A549 (cell line): ENCODE data around the gene CTNNA3. TPM values are rescaled to one million over a fixed set of nuclear protein-coding genes. Genes with fewer than 3 reads are reported as not detected.

Experiments
- ATAC-seq, 2 experiments: fragments of 200-7000 bp in 1 of 2; fragments of >200 bp in 1 of 2; cut with Nextera tagmentation in 1 of 2; cut with Tn5 transposase in 1 of 2; 3 replicates each; pipeline versions ENCODE4 v1.8.0 to v1.9.1; 2018 to 2020; ENCODE audit warnings: mild to moderate bottlenecking in 1 of 2, moderate library complexity in 1 of 2
- CTCF ChIA-PET: fragments of 300-600 bp; sonication (Branson Sonifier 250); formaldehyde crosslinking; extraction: SDS; loops from one replicate; lab custom pipeline; 2021; ENCODE audit warnings: antibody characterized with exemption, inconsistent platforms; lab: Yijun Ruan, JAX
- POLR2A ChIA-PET: fragments of 350-600 bp; formaldehyde crosslinking; extraction: SDS; loops from one replicate; lab custom pipeline; 2021; ENCODE audit warnings: antibody characterized with exemption, inconsistent platforms; lab: Yijun Ruan, JAX
- DNase-seq, 2 experiments: peaks; one replicate each; pipeline versions ENCODE4 v3.0.0 to v3.0.0-alpha.2; 2011 to 2016; ENCODE audit warnings: low read depth in 1 of 2, low spot score in 1 of 2
- FAIRE-seq: peaks from 2 replicates; lab custom pipeline; 2011; peaks lifted over from hg19 to GRCh38; lab: Jason Lieb, UNC
- H3K27ac ChIP-seq, 2 experiments: fragments of >200 bp; sonication (Bioruptor Twin); formaldehyde crosslinking; 3 replicates each; pipeline ENCODE4 v1.5.1; 2016 to 2017
- H3K4me1 ChIP-seq: fragments of >200 bp; sonication (Bioruptor Twin); formaldehyde crosslinking; 3 replicates; pipeline ENCODE4 v1.6.1; 2016
- H3K4me2 ChIP-seq: fragments of >200 bp; sonication (Bioruptor Twin); formaldehyde crosslinking; 3 replicates; pipeline ENCODE4 v1.6.1; 2016
- H3K4me3 ChIP-seq: fragments of >200 bp; sonication (Bioruptor Twin); formaldehyde crosslinking; 3 replicates; pipeline ENCODE4 v1.5.1; 2016
- H3K9me3 ChIP-seq: fragments of >200 bp; sonication (Bioruptor Twin); formaldehyde crosslinking; 3 replicates; pipeline ENCODE4 v1.6.1; 2016
- BHLHE40 ChIP-seq: IDR thresholded peaks from 2 replicates; pipeline ENCODE4 v1.6.1; 2012; ENCODE audit warnings: low read depth, low read length, inconsistent platforms
- CBX2 ChIP-seq: fragments of 200-600 bp; sonication (generic); IDR thresholded peaks from 2 replicates; pipeline ENCODE4 v1.6.1; 2016; ENCODE audit warnings: low read depth, mild to moderate bottlenecking, borderline replicate concordance
- CHD4 ChIP-seq: fragments of 200-600 bp; sonication (generic); IDR thresholded peaks from 2 replicates; pipeline ENCODE4 v1.6.1; 2016; ENCODE audit warnings: antibody characterized with exemption, mild to moderate bottlenecking, borderline replicate concordance
- EHMT2 ChIP-seq: fragments of 200-600 bp; sonication (generic); IDR thresholded peaks from 2 replicates; pipeline ENCODE4 v1.6.1; 2016; ENCODE audit warnings: antibody characterized with exemption, low read depth, mild to moderate bottlenecking, moderate library complexity
- EP300 ChIP-seq, 2 experiments: fragments of >200 bp; sonication (Bioruptor Twin); formaldehyde crosslinking; IDR thresholded peaks; 2 replicates in 1 of 2; 3 replicates in 1 of 2; pipeline ENCODE4 v1.6.1; 2016 to 2017
- FOSL2 ChIP-seq, 2 experiments: fragments of 450-650 bp in 1 of 2; fragments of >200 bp in 1 of 2; sonication (Bioruptor Twin) in 1 of 2; formaldehyde crosslinking; IDR thresholded peaks; 2 replicates each; pipeline versions ENCODE4 v1.5.0 to v1.6.1; 2016 to 2020; ENCODE audit warnings: mild to moderate bottlenecking in 1 of 2, moderate library complexity in 1 of 2
- KDM1A ChIP-seq: fragments of 200-600 bp; sonication (generic); IDR thresholded peaks from 2 replicates; pipeline ENCODE4 v1.6.1; 2016; ENCODE audit warnings: low read depth, mild to moderate bottlenecking
- KDM5A ChIP-seq: fragments of 200-600 bp; sonication (generic); IDR thresholded peaks from 2 replicates; pipeline ENCODE4 v1.6.1; 2016; ENCODE audit warnings: antibody characterized with exemption, mild to moderate bottlenecking
- MAZ ChIP-seq: fragments of 150-350 bp; IDR thresholded peaks from 2 replicates; pipeline ENCODE4 v1.6.1; 2014; ENCODE audit warnings: antibody characterized with exemption, low read depth, low read length, borderline replicate concordance
- NR3C1 ChIP-seq: fragments of >200 bp; sonication (Bioruptor Twin); formaldehyde crosslinking; IDR thresholded peaks from 3 replicates; pipeline ENCODE4 v1.6.1; 2017
- POLR2A ChIP-seq: IDR thresholded peaks from 2 replicates; pipeline ENCODE4 v1.6.1; 2012; ENCODE audit warnings: mild to moderate bottlenecking, low read length
- RARB ChIP-seq: fragments of 250-450 bp; sonication (Bioruptor Pico); IDR thresholded peaks from 2 replicates; pipeline ENCODE4 v1.8.0; 2021; ENCODE audit warnings: mild to moderate bottlenecking, moderate library complexity
- RCOR1 ChIP-seq: fragments of 150-350 bp; IDR thresholded peaks from 2 replicates; pipeline ENCODE4 v1.6.1; 2014; ENCODE audit warnings: antibody characterized with exemption, low read length, low read depth
- SREBF2 ChIP-seq: fragments of 450-650 bp; IDR thresholded peaks from 2 replicates; pipeline ENCODE4 v1.6.1; 2014; ENCODE audit warnings: mild to moderate bottlenecking, moderate library complexity
- TP53 ChIP-seq: fragments of 250-450 bp; sonication (Bioruptor Pico); IDR thresholded peaks from 2 replicates; pipeline ENCODE4 v1.5.0; 2021; ENCODE audit warnings: mild to moderate bottlenecking, moderate library complexity
- ZC3H11A ChIP-seq: fragments of 450-650 bp; IDR thresholded peaks from 2 replicates; pipeline ENCODE4 v1.6.1; 2014; ENCODE audit warnings: antibody characterized with exemption, mild to moderate bottlenecking
- WGBS: methylation state at CpG from one replicate; pipeline ENCODE4 v1.1.6; 2017; ENCODE audit errors: missing lambda C conversion rate; 5-methylcytosine and 5-hydroxymethylcytosine counted together
- polyA plus RNA-seq, 4 experiments: library from polyadenylated mRNA; depleted of rRNA in 3 of 4; stranded (reverse); fragments of >200 nt; fragmentation: RNase III in 1 of 4; extraction: RNeasy Plus Mini Kit Qiagen cat#74134 plus additional on column Dnase treatment in 1 of 4; gene quantifications; 2 replicates in 3 of 4; 3 replicates in 1 of 4; pipeline ENCODE4 v1.2.3, GENCODE V29; 2011 to 2017
- TF ChIP-seq, protein P1 (sequence below): IDR thresholded peaks from 2 replicates; pipeline ENCODE4 v1.6.1; 2012
- TF ChIP-seq, protein P2 (sequence below): fragments of >200 bp; sonication (Bioruptor Twin); formaldehyde crosslinking; IDR thresholded peaks from 3 replicates; pipeline ENCODE4 v1.5.1; 2016
- TF ChIP-seq, protein P3 (sequence below): IDR thresholded peaks from 2 replicates; pipeline ENCODE4 v1.6.1; 2012; ENCODE audit warnings: low read depth, borderline replicate concordance
- TF ChIP-seq, protein P4 (sequence below): fragments of 250-450 bp; sonication (Bioruptor Pico); IDR thresholded peaks from 2 replicates; pipeline ENCODE4 v1.5.0; 2021; ENCODE audit warnings: mild to moderate bottlenecking, moderate library complexity, borderline replicate concordance

Gene CTNNA3
- polyA plus RNA-seq, 2 of the 4 experiments (the other 2 are of a cell fraction): not detected

DNA sequence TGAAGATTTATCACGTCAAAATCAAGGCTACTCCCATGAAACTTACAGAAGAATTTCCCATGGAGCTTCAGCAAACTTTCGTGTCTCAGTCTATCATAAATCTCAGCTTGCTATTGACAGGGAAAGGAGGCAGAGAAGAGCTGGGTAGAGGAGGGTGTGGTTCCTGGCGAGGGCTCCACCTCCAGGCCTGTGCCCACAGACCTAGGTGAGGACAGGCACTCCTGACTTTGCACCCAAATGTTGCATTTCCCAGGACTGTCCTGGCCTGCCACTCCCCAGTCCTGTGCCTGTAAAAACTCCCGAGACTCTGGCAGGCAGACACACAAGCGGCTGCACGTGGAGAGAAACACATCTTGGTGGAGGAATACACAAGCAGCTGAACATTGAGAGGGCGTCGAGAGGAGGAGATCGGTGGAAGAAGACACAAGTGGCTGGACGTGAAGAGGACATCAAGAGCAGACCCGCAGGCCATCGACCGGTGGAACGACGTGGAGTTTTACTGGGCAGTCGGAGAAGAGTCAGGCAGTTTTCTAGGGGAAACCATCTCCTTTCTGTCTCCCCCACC lies 145.1 kb downstream of the CTNNA3 start:
- WGBS: 50% methylated on average over 16 of the region's 16 CpGs
- DNase-seq (no peak), ATAC-seq (peak in 1 of 2 experiments; percentile 39; a peak in 1 of 6 replicates), FAIRE-seq (no peak)
- TF ChIP-seq RARB (CRISPR knock-in tag) (no peak), EHMT2 (no peak), BHLHE40 (no peak), KDM1A (no peak), ZC3H11A (no peak), MAZ (no peak), NR3C1 (no peak), TP53 (CRISPR knock-in tag) (no peak), SREBF2 (no peak)
- TF ChIP-seq, protein P1, sequence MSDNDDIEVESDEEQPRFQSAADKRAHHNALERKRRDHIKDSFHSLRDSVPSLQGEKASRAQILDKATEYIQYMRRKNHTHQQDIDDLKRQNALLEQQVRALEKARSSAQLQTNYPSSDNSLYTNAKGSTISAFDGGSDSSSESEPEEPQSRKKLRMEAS: no peak
- TF ChIP-seq, protein P2, sequence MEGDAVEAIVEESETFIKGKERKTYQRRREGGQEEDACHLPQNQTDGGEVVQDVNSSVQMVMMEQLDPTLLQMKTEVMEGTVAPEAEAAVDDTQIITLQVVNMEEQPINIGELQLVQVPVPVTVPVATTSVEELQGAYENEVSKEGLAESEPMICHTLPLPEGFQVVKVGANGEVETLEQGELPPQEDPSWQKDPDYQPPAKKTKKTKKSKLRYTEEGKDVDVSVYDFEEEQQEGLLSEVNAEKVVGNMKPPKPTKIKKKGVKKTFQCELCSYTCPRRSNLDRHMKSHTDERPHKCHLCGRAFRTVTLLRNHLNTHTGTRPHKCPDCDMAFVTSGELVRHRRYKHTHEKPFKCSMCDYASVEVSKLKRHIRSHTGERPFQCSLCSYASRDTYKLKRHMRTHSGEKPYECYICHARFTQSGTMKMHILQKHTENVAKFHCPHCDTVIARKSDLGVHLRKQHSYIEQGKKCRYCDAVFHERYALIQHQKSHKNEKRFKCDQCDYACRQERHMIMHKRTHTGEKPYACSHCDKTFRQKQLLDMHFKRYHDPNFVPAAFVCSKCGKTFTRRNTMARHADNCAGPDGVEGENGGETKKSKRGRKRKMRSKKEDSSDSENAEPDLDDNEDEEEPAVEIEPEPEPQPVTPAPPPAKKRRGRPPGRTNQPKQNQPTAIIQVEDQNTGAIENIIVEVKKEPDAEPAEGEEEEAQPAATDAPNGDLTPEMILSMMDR: no peak
- TF ChIP-seq, protein P3, sequence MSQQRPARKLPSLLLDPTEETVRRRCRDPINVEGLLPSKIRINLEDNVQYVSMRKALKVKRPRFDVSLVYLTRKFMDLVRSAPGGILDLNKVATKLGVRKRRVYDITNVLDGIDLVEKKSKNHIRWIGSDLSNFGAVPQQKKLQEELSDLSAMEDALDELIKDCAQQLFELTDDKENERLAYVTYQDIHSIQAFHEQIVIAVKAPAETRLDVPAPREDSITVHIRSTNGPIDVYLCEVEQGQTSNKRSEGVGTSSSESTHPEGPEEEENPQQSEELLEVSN: no peak
- no peaks in the 10 kb centered on the region for H3K4me1 ChIP-seq
- H3K4me3 ChIP-seq: no peak overlapping the region
- CTCF ChIA-PET: interaction anchor here (0.6 kb wide), 1 partner anchor 88 kb away, joined by 3 read pairs; no protein-coding TSS in a partner anchor
- H3K9me3 ChIP-seq: no peaks in the 10 kb centered on the region
- no peak overlapping the region for H3K4me2 ChIP-seq
- POLR2A ChIA-PET: no interaction called here
- no peak overlapping the region for H3K27ac ChIP-seq

DNA sequence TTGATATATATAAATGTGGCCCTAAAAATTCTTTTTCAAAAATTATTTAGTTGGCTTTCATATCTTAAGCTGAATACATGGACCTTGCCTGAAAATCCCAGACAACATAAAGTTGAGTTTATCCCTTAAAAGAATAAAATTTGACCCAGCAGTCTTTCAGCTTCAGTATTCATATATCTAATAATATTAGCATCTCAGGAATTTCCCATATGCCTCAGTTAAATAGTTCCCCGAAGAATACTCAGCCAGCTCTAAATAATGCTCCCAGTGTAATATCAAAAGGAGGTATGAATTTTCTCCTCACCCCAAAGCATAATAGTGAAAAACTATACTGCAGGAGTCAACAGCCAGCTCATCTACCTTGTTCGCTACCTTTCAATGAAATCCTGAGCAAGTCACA lies 145.9 kb downstream of the CTNNA3 start:
- ChIA-PET POLR2A (no interaction called here), CTCF (no interaction called here)
- Histone ChIP-seq H3K27ac (no peak overlapping the region), H3K4me3 (no peak overlapping the region), H3K4me1 (no peaks in the 10 kb centered on the region), H3K9me3 (no peaks in the 10 kb centered on the region), H3K4me2 (no peak overlapping the region)
- no peak for TF ChIP-seq POLR2A
- TF ChIP-seq BHLHE40: no peak
- no peak for TF ChIP-seq SREBF2
- TF ChIP-seq MAZ: no peak
- TF ChIP-seq EP300 (IDR thresholded peaks at IDR 0.05): no peak
- no peak for TF ChIP-seq RARB (CRISPR knock-in tag)
- TF ChIP-seq RCOR1: no peak
- no peak for TF ChIP-seq FOSL2 (IDR thresholded peaks at IDR 0.05)
- TF ChIP-seq FOSL2 (CRISPR knock-in tag; IDR thresholded peaks at IDR 0.05): no peak
- TF ChIP-seq CHD4: no peak
- TF ChIP-seq CBX2: no peak
- no peak for TF ChIP-seq KDM5A
- TF ChIP-seq, protein P4, sequence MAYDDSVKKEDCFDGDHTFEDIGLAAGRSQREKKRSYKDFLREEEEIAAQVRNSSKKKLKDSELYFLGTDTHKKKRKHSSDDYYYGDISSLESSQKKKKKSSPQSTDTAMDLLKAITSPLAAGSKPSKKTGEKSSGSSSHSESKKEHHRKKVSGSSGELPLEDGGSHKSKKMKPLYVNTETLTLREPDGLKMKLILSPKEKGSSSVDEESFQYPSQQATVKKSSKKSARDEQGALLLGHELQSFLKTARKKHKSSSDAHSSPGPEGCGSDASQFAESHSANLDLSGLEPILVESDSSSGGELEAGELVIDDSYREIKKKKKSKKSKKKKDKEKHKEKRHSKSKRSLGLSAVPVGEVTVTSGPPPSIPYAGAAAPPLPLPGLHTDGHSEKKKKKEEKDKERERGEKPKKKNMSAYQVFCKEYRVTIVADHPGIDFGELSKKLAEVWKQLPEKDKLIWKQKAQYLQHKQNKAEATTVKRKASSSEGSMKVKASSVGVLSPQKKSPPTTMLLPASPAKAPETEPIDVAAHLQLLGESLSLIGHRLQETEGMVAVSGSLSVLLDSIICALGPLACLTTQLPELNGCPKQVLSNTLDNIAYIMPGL (CRISPR knock-in tag): no peak
- FAIRE-seq (no peak), ATAC-seq (no peak), DNase-seq (no peak)
- WGBS: 51% methylated on average over 2 of the region's 2 CpGs
